ENCODE data around the gene KCNJ14.

KCNJ14 gene

DNA sequence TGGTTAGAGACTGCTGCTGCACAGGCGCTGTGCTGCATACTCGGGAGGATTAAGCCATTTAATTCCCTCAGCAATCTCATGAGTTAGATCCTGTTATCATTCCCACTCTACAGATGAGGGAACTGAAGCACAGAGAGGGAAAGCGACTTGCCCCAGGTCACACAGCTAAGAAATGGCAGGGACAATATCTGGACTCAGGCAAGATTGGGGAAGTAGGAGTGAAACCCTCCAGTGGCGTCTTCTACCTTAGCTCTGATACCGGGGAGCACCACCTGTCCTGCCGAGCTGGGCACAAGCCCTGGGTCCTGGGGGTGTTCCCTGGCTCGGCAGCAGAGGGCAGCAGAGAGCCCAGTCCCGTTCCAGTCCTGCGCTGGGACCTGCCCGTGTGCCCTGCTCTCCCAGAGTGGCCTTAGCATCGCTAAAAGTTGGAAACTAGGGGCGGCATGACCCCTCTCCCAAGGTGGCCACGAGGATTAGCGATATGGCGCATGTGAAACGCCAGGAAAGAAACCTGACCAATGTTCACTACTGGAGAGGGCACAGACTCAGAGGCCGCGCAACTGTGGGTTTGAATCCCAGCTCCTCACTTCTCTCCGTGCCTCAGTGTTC lies 34.3 kb downstream of the KCNJ14 start:
- peak; percentile 84 for DNase-seq

DNA sequence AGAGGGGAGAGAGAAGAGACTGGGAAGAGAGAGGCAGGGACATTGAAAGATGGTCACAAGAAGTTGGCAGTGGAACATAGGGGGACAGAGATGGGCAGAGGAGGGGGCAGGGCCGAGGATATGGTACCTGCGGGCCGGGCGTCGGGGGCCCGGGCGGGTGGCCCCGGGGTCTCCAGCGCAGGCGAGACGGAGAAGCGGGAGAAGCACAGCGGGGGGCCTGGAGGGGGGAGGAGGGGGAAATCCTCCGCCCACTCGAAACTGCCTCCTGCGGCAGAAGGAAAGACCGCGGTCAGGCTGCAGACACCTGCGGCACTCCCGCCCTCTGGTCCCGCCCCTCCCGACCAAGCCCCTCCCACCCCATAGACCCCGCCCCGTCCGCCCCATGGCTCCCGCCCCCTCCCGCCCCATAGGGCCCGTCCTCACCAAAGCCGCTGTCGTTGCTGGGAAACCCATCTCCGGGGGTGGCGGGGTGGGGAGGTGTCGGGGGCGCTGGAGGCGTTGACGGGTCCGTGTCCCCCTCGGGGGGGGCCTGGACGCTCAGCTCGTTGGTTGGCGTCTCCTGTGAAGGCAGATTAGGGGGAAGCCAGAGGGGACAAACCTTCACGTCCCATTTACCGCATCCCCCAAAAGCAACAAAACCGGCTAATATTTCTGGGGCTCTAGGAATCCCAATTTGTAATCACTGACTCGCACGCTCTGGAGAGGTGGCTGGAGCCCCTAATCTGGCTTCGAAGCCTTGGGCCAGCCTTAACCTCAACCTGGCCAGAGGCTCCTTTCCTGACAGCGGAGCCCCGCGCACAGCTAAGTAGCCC lies 35.8 kb downstream of the KCNJ14 start:
- peak; percentile 76 for DNase-seq

DNA sequence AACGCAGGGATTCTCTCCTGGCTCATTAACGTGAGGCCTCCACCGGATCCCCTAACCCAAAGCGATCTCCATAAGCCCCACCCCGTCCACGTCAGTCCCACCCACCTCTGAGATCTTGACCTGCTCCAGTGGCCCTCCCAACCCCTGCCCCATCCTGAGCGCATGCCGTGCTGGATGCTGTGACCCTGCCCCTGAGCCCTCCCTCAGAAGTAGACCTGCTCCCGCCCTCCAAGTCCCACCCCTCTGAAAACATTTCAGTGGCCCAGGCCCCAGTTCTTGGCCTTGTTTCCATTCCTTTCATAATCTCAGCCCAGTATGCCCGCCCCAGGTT lies 36.4 kb downstream of the KCNJ14 start:
- DNase-seq: no peak

DNA sequence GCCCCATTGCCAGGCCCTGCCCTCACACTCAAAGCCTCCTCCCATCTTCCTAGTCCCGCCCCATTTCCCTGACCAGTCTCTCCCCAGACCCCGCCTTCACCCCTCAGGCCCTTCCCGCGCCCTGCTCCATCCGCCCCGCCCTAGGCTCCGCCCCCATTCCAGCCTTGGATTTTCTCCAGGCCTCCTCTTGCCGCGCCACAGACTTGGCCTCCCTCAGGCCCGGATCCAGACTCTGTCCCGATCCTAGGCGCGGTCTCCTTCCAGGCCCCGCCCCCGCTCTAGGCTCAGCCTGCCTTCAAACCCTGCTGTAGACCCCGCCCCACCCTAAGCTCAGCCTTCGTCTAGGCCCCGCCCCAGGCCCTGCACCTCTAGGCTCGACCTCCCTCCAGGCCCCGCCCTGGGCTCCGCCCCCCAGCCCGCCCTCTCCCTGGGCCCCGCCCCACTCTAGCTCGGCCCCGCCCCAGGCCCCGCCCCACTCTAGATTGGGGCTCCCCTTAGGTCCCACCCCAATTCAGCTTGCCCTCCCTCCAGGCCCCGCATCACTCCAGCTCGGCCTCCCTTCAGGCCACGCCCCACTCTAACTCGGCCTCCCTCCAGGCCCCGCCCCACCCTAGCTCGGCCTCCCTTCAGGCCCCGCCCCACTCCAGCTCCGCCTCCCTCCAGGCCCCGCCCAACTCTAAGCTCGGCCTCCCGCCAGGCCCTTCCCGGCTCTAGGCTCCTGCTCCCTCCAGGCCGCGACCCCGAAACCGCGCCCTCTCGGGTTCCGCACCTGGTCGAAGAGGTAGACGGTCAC lies 37.7 kb downstream of the KCNJ14 start:
- DNase-seq: peak; percentile 86

DNA sequence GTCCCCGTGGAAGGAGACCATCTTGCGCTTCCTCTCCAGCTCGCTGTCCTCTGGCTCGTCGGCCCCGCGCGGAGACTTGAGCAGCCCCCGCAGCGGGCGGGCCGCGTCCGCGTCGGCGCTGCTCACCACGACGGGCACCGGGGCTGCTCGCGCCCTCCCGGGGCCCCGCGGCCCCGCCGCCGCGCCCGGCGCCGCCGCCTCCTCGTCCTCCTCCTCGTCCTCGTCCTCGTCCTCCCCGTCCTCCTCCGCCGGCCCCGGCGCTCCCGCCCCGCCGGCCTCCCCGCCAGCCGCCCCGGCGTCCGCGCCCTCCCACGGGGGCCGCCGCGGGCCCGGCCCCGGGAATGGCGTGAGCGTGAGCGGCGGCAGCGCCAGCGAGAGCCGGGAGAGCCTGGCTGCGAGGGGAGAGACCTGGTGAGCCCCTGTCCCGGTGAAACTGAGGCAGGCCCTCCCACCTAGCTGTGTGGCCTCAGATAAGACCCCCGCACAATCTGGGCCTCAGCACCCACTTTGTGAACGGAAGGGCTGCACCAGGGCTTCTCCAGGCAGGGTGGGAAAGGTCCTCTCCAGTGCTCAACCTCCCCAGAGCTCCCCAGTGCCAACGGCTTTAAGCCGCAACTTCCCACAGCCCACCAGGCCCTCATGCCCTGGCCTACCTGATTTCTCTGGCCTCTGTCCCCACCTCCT lies 38.5 kb downstream of the KCNJ14 start:
- DNase-seq: no peak

DNA sequence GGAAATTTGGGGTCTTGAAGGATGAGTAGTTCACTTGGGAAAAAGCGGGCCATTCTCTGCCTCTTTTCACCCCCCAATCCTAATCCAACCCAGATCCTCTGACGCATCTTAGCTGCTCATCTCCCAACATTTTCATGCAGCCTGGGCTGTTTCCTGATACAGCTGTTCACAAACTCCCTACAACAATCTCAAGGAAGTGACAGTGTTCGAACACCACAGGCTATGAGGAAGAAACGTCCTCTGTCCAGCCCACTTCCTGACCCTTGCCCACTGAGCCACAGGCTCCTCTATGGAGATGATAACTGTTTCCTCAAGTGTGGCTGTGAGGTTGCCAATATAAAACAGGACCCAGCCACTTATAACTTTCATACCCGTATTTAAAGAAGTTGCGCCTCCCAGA lies 40.0 kb downstream of the KCNJ14 start:
- no peak for DNase-seq

DNA sequence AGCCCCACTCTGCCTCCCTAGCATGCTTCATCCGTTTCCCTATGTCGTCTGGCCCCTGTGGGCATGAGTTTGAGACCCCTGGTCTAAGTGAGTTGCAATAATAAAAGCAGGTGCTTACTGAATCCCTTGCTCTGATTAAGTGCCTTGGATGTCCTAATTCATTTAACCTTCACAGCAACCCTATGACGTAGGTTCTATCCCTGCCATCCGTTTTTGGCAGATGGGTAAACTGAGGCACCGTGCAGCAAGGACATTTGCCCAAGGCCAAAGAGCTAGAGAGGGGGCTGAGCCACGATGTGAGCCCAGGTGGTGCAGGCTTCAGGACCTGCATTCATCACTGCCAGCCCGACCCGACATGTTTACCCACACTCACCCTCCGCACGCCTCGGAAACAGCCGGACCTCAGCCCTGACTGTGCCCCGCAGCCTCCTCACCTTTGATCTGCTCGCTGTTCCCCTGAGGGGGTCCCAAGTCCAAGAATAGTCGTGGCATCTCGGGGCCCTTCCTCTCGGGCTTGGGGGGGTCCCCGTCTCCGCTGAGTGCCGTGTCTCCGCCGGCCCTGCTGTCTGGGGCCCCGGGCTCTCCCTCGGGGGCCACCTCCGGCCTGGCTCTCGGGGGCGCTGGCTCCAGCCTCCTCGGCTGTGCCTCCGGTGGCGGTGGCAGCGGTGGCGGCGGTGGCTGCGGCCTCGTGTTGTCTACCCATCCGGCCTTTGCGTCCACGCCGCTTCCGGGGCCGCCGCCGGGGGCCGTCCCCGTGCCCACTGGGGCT lies 41.8 kb downstream of the KCNJ14 start:
- DNase-seq: no peak

DNA sequence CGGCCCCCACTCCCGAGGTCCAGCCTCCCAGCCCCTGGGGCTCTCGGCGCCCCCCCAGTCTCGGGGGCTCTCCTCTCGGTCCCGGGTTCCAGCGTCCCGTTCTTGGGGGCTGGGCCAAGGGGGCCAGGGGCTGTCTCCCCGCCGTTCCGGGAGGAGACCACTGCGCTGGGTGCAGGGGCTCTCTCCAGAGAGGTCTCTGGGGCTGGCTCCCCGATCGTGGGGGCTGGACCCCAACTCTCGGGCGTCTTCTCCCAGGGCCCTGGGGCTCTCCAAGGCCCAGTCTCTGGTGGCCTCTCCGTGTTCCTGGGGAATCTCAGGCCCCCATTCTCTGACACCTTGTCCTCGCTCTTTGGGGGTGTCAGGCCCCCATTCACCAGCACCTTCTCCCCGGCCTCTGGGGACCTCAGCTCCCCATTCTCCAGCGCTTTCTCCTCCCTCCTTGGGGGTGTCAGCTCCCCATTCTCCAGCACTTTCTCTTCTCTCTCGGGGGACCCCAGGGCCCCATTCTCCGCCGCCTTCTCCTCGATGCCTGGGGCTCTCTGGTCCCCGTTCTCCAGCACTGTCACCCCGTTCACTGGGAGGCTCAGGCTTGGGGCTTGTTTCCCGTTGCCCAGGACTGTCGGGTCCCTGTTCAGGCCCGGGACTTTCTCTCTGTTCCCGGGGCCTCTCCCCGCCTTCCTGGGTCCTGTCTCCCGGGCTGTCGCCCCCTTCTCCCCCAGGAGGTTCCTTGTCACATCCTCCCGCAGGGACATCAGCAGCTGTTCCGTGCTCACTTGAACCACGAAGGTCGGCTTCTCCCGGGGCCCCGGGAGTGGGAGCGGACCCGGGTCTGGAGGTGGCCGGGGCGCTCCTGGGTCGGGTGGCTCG lies 42.6 kb downstream of the KCNJ14 start:
- DNase-seq: no peak

DNA sequence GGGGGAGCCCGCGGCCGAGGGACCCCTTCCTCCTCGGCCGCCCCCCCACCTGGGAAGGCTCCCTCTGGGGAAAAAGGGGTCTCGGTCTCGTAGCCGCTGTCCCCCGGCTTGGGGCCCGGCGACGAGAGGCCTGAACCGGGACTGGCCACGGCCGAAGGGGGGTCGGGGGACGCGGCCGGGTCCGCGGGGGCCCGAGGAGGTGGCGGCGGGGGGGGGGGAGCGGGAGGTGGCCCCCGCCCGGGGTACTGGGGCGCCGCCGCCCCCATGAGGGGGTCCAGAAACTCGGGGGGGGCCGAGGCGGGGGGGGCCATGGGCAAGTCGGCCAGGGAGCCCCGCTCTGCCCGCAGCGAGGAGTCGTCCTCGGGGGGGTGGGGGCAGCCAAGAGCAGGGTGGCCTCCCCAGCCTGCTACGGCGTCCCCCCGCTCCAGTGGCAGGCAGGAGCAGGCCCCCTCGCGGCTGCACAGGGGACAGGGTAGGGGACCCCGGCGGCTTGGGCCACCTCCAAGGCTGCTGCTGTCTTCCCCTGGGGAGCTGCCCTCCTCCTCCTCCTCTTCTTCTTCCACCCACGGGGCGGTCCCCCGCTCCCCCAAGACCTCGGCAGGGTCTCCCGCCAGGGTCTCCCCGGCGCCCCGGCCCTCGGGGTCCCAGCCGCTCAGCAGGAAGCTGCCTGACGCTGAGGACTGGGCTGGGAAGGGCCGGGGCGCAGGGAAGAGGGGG lies 43.4 kb downstream of the KCNJ14 start:
- DNase-seq: no peak

DNA sequence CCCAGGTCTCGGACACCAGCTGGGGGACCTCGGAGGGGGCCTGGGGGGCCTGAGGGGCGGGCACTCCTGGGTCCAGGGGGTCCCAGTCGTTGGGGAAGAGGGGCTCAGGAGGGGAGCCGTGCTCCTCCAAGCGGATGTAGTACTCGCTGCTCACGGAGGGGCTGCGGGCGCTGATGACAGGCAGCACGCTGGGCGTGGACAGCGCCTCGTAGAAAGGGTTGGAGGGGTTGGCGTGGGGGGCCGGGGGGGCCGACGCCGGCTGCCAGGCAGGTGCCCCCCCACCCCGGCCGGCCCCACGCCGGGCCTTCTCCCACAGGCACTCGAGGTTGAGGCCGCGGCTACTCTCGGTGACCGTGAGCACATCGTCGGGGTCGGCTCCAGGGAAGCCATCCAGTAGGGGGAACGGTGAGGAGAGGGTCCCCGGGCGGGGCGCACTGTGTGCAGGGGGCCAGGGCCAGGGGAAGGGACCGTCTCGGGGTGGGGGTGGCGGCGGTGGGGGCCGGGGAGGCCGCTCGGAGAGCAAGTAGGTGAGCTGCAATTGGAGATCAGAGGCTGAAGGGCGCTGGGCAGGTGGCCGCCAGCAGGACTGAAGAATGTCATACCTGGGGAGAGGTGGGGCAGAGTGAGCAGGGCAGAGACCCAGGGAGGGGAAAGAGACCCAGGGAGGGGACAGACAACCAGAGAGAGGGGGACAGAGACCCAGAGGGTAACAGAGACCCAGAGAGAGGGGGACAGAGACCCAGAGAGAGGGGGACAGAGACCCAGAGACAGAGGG lies 44.1 kb downstream of the KCNJ14 start:
- DNase-seq: no peak

DNA sequence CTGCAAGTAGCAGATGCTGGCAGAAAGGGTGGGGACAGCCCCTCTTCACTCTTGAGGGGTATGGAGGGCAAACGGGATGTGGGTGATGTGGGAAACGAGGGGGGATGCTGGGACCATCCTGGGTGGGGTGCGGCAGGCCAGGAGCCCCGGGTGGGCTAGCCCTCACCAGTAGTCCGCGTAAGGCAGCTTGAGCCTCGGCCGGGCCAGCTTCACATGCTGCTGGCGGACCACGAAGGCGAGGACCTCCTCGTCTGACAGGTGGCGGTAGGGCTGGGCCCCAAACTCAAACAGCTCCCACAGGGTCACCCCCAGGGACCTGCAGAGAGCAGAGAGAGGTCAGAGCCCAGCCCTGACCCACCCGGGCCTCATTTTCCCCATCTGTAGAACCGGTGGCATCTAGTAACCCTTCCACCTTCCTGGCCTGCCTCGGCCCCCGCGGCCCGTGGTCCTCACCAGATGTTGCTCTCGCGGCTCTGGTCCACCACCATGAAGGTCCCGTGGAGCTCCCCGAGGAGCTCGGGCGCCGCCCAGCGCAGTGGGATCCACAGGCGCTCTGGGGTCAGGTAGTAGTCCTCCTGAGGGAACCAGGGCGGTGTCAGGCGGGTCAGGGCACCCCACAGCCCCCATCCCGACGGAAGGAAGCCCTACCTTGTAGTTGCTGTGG lies 45.6 kb downstream of the KCNJ14 start:
- no peak for DNase-seq

DNA sequence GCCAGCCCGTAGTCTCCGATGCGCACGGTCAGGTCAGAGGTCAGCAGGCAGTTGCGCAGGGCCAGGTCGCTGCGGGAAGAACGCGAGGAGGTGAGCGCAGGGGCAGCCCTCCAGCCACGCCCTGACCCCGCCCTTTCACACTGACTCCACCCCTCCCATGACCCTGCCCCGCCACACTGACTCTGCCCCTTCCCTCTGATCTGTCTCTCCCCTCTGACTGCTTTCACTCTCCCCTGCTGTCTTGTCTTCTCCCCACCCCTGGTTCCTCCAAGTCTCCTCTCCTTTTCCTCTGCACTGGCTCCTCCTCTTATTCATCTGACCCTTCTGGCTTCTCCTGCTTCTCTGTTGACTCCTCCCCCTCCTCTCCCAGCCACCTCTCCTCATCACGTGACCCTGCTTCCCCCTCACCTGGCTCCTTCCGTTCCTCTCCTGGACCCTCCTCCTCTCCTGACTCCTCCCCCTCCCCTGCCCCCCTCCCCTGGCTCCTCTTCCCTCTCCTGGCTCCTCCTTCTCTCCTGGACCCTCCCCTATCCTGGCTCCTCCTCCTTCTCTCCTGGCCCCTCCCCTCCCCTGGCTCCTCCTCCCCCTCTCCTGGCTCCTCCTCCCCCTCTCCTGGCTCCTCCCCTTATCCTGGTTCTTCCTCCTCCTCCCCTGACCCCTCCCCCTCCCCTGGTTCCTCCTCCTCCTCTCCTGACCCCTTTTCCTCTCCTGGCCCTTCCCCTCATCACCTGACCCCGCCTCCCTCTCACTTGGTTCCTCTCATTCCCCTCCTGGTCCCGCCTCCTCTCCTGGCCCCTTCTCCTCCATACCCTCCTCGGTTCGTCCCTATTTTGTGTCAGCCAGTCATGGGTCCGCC lies 46.3 kb downstream of the KCNJ14 start:
- DNase-seq: peak; percentile 84

DNA sequence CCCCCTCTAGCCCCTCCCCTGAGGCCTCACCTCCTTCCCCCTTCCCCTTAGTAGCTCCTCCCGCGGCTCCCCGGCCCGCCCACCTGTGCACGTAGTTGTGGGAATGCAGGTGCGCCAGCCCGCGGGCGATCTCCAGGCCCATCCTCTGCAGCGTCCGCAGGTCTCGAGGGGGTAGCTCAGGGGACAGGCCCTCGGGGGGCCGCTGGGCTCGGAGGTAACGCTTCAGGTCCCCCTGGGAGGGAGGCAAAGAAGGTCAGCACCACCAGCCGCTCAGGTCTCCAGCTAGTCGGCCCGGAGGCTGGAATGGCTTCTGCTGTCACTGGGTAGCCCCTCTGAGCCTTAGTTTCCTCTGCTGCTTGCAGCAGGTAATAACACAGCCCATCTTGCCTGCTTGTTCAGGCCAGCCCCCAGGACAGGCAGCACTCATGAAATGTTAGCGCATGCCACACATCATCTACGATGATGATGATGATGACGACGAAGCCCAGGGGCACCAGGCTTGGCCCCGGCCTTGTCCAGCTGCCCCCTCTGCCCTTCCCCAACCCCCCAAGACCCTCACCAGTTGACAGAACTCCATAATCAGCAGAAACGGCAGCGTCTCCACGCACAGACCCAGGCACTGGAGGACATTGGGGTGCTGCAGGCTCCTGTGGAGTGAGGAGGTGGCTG lies 47.1 kb downstream of the KCNJ14 start:
- DNase-seq: no peak

DNA sequence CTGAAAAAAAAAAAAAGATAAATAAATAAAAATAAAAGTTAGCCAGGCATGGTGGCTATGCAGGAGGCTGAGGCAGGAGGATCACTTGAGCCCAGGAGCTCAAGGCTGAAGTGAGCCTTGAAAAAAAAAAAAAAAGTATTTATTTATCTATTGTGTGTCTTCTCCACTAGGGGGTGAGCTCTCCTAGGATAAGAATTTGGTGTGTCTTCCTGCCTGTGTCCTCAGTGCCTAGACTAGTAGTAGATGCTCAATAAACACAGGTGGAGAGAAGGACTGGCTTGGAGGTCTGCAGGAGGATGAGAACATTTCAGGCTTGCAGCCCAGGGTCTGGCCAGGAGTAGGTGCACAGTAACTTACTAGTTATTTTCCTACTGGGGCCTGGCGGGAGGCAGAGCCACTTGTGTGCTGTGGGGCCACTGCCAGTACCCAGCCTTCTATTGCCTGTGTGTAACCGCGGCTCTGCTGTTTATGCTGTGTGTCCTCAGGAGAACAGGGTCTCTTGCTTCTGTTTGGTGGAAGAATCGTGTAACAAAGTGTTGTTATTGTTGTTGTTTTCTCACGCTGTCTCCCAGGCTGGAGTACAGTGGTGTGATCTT lies 50.9 kb downstream of the KCNJ14 start:
- peak; percentile 72 for DNase-seq

DNA sequence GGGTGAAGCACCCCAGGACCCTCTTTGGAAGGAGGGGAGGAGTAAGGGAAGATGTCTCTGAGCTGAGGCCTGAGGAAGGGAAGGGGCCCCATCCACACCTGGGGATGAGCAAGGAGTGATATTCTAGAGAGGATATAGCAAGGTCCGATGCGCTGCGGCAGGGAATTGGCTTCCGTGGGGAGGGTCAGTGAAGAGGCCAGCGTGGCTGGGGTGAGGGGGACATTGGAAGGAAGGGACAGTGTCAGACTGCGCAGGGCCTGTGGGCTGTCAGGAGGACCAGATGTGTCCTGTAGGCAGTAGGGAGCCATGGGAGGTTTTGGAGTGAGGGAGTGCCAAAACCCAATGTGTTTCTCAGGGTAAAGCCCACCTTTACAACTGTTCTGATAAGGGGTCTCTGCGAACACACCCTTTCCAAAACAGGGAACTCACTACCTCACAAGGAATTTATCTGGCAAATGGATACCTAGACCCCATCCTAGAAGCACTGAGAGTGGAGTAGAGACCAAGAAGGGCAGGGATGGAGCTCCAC lies 52.6 kb downstream of the KCNJ14 start:
- DNase-seq: no peak

DNA sequence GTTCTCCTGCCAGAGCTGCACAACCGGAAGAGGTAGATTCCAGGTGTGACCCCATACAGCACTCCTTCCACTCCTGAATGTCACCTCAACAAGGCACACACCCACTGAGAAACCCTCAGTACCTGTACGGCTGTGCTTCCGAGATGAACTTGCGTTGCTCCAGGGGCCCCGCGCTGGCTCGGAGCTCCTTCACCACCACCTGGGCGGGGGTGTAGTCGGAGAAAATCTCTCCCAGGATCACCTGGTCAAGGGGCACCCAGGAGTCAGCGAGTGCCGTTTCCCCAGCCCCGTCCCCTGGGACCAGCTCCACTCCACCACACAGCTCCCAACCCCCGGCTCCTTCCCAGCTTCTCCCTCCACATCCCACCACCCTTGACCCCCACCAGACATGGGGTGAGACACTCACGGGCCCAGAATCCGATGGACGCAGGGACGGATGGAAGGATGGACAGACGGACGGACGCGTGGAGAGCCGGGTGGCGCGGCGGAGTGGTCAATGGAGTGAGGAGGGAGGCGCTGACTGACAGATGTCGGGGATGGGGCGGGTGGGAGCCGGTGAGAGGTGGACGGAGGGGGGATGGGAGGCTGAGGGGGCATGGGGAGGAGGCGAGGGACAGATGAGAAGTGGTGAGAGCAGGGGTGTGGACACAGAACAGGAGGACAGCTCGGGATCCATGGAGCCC lies 53.5 kb downstream of the KCNJ14 start:
- DNase-seq: no peak

All from CD4-positive, alpha-beta T cell treated with Interleukin-10 for 1 hour (primary cell).